Bronchial epithelial cell (primary cell): Measurements from ENCODE around the gene CGB5. TPM values are rescaled to one million over a fixed set of nuclear protein-coding genes. Genes with fewer than 3 reads are reported as not detected.

Experiments used
- DNase-seq: peaks from one replicate; pipeline ENCODE4 v3.0.0-alpha.2; 2010; ENCODE audit warnings: low read depth
- FAIRE-seq: peaks from 2 replicates; lab custom pipeline; 2011; peaks lifted over from hg19 to GRCh38; lab: Jason Lieb, UNC
- H3K27me3 ChIP-seq: 2 replicates; pipeline ENCODE4 v1.5.1; 2011; ENCODE audit warnings: low read length; ENCODE audit not compliant: control insufficient read depth, insufficient read depth
- H3K36me3 ChIP-seq: 2 replicates; pipeline ENCODE4 v1.5.1; 2011; ENCODE audit warnings: low read length; ENCODE audit not compliant: control insufficient read depth, insufficient read depth
- H3K4me3 ChIP-seq: 2 replicates; pipeline ENCODE4 v1.5.1; 2011; ENCODE audit warnings: mild to moderate bottlenecking, low read depth, low read length, control low read depth
- CTCF ChIP-seq: IDR thresholded peaks from 2 replicates; pipeline ENCODE4 v1.5.1; 2011; ENCODE audit warnings: mild to moderate bottlenecking, moderate library complexity, low read length, control low read depth, inconsistent platforms; ENCODE audit not compliant: insufficient read depth, severe bottlenecking
- total RNA-seq: library from RNA; depleted of rRNA; stranded (reverse); fragments of >200 nt; gene quantifications from 2 replicates; pipeline ENCODE4 v1.2.1, GENCODE V29; 2014

The CGB5 gene
- total RNA-seq, 1 donor from 2014 or later, result 0.26 TPM

- H3K4me3 ChIP-seq, result peak overlapping the region; percentile 79
- TF ChIP-seq CTCF, result no peak
- H3K36me3 ChIP-seq, result peaks cover 14% of the 10 kb centered on the region
- no peak for FAIRE-seq
- no peaks in the 10 kb centered on the region for H3K27me3 ChIP-seq
- no peak for DNase-seq
Observed at GRCh38 chr19:49086296-49086695, 42.6 kb downstream of the CGB5 start.

DNA sequence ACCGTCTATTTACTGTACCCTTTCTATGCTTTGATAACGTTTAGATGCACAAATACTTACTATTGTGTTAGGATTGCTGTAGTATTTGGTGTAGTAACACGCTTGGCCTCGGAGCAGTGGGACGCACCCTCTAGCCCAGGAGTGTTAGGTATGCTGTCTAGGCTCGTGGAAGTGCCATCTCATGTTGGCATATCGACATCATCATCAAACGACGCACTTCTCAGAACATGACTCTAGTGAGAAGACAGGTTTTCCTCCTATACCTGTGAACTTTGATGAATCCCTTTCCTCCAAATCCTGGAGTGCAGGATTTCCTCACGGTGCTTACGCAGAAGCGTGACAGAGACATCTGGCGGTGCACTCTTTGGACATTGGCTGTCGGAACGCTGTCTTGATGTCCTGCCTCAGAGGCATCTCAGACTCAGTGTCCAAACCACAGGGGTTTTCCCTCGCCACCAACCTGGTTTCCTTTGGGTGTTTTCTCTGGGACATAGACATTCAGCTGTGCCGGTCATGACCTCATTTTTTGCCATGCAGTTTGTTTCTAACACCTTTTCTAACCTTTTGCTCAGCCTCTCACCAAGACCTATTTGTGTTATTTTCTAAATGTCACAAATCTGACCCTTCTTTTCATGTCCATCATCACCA, 47.9 kb downstream of the CGB5 start:
- Histone ChIP-seq H3K4me3 (no peak overlapping the region), H3K36me3 (peaks cover 29% of the 10 kb centered on the region), H3K27me3 (no peaks in the 10 kb centered on the region)
- no peak for TF ChIP-seq CTCF
- DNase-seq, result no peak
- FAIRE-seq, result peak; percentile 28

- no peak overlapping the region for H3K4me3 ChIP-seq
- H3K36me3 ChIP-seq, result peaks cover 29% of the 10 kb centered on the region
- TF ChIP-seq CTCF, result no peak
- no peaks in the 10 kb centered on the region for H3K27me3 ChIP-seq
- DNase-seq, result no peak
- no peak for FAIRE-seq
Observed at GRCh38 chr19:49092686-49093085, 49.0 kb downstream of the CGB5 start.

Other genes with a start within 250 kb of the CGB5 start
- 14.0 and 21.3 TPM in 2 replicates for gene BCAT2, start 232.8 kb upstream of the CGB5 start, total RNA-seq
- gene HSD17B14, start 207.4 kb upstream of the CGB5 start, total RNA-seq, result 1.3 and 1.9 TPM in 2 replicates
- gene PLEKHA4, start 175.2 kb upstream of the CGB5 start, total RNA-seq, result 0.79 and 2.2 TPM in 2 replicates
- gene PPP1R15A, start 171.4 kb upstream of the CGB5 start, total RNA-seq, result 118 and 168 TPM in 2 replicates
- not detected in 2 replicates for gene TULP2, start 145.1 kb upstream of the CGB5 start, total RNA-seq
- gene NUCB1, start 143.5 kb upstream of the CGB5 start, total RNA-seq, result 88.2 and 91.7 TPM in 2 replicates
- gene DHDH, start 110.1 kb upstream of the CGB5 start, total RNA-seq, result 9.2 and 10.8 TPM in 2 replicates
- 64.8 and 68.2 TPM in 2 replicates for gene BAX, start 89.0 kb upstream of the CGB5 start, total RNA-seq
- 787 and 1,701 TPM in 2 replicates for gene FTL, start 78.5 kb upstream of the CGB5 start, total RNA-seq
- 25.5 and 28.9 TPM in 2 replicates for gene GYS1, start 50.5 kb upstream of the CGB5 start, total RNA-seq
- gene RUVBL2, start 50.0 kb upstream of the CGB5 start, total RNA-seq, result 154 and 267 TPM in 2 replicates
- gene LHB, start 26.8 kb upstream of the CGB5 start, total RNA-seq, result 0.38 TPM in 1 of 2 replicates, not detected in the other
- gene CGB3, start 19.5 kb upstream of the CGB5 start, total RNA-seq, result not detected in 2 replicates
- not detected in 2 replicates for gene CGB2, start 12.0 kb upstream of the CGB5 start, total RNA-seq
- not detected in 2 replicates for gene CGB1, start 7.0 kb upstream of the CGB5 start, total RNA-seq
- 0.26 TPM in 1 of 2 replicates, not detected in the other for gene CGB8, start 5.3 kb downstream of the CGB5 start, total RNA-seq
- gene CGB7, start 13.9 kb downstream of the CGB5 start, total RNA-seq, result 1.1 and 1.2 TPM in 2 replicates
- 3.2 and 9.9 TPM in 2 replicates for gene NTF4, start 21.0 kb downstream of the CGB5 start, total RNA-seq
- not detected in 2 replicates for gene KCNA7, start 28.9 kb downstream of the CGB5 start, total RNA-seq
- 74.5 and 126 TPM in 2 replicates for gene SNRNP70, start 41.6 kb downstream of the CGB5 start, total RNA-seq
- gene LIN7B, start 70.5 kb downstream of the CGB5 start, total RNA-seq, result 3.2 and 6.5 TPM in 2 replicates
- gene C19orf73, start 75.3 kb downstream of the CGB5 start, total RNA-seq, result 0.53 and 1.9 TPM in 2 replicates
- 1.3 and 2.2 TPM in 2 replicates for gene PPFIA3, start 75.7 kb downstream of the CGB5 start, total RNA-seq
- not detected in 2 replicates for gene HRC, start 111.5 kb downstream of the CGB5 start, total RNA-seq
- gene TRPM4, start 113.9 kb downstream of the CGB5 start, total RNA-seq, result 11.1 and 18.6 TPM in 2 replicates